K562 treated with DMSO at 1 percent for 4 hours (cell line): ENCODE results near the gene TTC36. TPM values are rescaled to one million over a fixed set of nuclear protein-coding genes. Genes with fewer than 3 reads are reported as not detected.

Source experiments
- total RNA-seq: library from RNA; unstranded; fragments of 300-600 nt; gene quantifications from 2 replicates; pipeline ENCODE4 v1.2.3, GENCODE V29; 2022; ENCODE audit not compliant: insufficient read depth

TTC36 gene, protein sequence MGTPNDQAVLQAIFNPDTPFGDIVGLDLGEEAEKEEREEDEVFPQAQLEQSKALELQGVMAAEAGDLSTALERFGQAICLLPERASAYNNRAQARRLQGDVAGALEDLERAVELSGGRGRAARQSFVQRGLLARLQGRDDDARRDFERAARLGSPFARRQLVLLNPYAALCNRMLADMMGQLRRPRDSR
- total RNA-seq: 2.8 and 2.9 TPM in 2 replicates

DNA sequence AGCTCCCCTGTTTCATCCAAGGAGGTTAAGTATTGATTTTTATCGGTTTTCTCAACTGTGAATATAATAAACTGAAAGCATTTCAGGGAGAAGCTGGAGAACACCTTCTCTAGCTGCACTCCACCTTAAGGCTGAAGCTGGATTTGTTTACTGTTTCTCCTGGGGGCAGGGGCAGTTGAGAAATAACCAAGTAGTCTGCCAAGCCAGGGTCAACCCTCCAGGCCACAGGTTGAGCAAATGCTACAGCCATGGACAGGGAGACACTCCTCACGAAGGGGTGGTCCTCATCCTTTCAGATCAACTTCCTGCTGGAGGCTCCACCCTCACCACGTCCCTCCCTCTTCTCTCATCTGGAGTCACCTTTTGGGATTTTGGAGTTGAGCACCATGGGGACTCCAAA, at the start of gene TTC36:
TSS of gene TTC36 (plus strand) at position 366 of the 400 bp plus-strand sequence. CDS start at position 387, 21 bp downstream.

DNA sequence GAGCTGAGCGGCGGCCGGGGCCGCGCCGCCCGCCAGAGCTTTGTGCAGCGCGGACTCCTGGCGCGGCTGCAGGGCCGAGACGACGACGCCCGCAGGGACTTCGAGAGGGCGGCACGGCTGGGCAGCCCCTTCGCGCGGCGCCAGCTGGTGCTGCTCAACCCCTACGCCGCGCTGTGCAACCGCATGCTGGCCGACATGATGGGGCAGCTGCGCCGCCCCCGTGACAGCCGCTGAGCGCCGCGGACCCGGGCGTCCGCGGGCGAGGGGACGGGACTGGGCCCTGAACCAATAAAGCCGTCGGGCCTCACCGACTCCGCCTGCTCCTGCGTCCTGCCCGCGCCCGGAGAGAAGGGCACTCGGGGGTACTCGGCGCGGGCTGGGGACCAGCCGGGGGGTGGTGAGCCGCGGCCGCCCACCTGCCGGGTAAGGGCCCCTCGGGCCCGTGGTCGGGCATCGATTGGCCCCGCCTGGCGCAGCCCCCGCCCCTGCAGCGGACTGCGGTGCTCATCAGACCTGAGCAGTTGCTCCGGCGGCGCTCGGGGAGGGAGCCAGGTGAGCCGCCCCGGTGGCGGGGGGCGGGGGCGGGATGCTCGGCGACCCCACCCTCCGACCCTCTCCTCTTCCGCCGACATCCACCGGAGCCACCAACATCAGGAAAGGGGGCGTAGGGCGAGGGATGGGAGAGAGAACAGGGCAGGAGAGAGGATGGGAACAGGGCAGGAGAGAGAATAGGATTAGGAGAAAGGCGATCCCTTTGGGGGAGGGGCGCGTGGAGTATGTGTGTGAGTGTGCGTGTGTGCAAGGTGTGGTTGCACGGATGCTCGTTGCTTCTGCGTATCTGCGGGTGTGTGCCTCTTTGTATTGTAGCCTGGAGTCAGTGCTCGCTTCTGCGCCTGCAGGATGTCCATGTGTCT, 3.7 kb downstream of the TTC36 start, which contains the start of gene TMEM25:
TSS of gene TMEM25 (plus strand) at position 510 of the 914 bp plus-strand sequence. CDS start 610 bp downstream, outside the sequence.

DNA sequence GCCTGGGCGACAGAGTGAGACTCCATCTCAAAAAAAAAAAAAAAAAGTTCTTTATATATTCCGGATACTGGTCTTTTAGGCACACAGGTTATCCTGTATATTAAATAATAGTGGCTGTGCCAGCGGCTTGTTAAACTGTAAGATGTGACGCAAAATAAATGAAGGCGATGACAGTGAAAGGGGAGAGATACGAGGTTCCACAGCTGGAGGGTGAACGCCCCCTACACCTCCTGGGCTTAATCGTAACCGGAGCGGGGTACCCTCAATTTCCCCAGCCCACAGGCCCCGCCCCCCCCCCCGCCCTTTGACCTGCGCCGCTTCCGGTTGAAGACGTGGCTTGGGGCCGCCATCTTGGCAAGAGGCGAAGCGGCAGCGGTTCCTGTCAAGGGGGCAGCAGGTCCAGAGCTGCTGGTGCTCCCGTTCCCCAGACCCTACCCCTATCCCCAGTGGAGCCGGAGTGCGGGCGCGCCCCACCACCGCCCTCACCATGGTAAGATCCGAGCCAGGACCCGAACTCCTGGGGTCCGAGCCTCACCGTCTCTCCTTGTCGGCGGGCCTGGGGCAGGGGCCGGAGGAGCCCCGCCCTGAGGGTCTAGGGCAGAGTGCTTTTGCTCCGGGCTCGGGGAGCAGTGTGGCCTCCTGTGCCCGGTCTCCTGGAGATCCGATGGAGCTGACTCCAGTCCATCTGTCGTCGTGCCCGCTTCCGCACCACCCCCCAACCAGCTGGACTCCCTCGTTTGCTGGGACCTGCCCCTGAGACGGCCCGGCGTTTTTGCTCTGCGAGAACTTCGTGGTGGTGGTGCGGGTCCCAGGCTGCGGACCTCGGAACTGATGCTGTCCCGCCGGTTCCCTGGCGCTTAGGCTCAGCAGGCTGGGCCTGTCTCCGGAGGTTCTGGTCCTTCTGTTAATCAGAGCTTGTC, 45.0 kb downstream of the TTC36 start, which contains the start of gene ARCN1:
TSS of gene ARCN1 (plus strand) at position 349 of the 920 bp plus-strand sequence. CDS start at position 488, 139 bp downstream.

Other genes starting within 250 kb of the TTC36 start
- 0.57 TPM in 1 of 2 replicates, not detected in the other for gene CD3E, start 222.7 kb upstream of the TTC36 start, total RNA-seq
- gene CD3D, start 184.8 kb upstream of the TTC36 start, total RNA-seq: 12.8 and 34.9 TPM in 2 replicates
- not detected in 2 replicates for gene CD3G, start 183.1 kb upstream of the TTC36 start, total RNA-seq
- gene UBE4A, start 167.9 kb upstream of the TTC36 start, total RNA-seq: 16.5 and 18.2 TPM in 2 replicates
- gene ATP5MG, start 125.9 kb upstream of the TTC36 start, total RNA-seq: 156 and 164 TPM in 2 replicates
- gene KMT2A, start 91.0 kb upstream of the TTC36 start, total RNA-seq: 17.7 and 23.8 TPM in 2 replicates
- gene TMEM25, start 3.7 kb downstream of the TTC36 start, total RNA-seq: 7.8 and 21.9 TPM in 2 replicates
- gene IFT46, start 38.5 kb downstream of the TTC36 start, total RNA-seq: 13.5 and 16.9 TPM in 2 replicates
- 93.3 and 108 TPM in 2 replicates for gene ARCN1, start 44.9 kb downstream of the TTC36 start, total RNA-seq
- gene PHLDB1, start 80.1 kb downstream of the TTC36 start, total RNA-seq: 23.8 and 27.1 TPM in 2 replicates
- gene TREH, start 152.2 kb downstream of the TTC36 start, total RNA-seq: not detected in 2 replicates